Measurements from ENCODE around the gene GTF2H4.
"Not testable (repeated sequence)": the region's sequence is repeated elsewhere in the genome, so short reads cannot be mapped to it uniquely, and the experiment has no call there.

Gene GTF2H4

DNA sequence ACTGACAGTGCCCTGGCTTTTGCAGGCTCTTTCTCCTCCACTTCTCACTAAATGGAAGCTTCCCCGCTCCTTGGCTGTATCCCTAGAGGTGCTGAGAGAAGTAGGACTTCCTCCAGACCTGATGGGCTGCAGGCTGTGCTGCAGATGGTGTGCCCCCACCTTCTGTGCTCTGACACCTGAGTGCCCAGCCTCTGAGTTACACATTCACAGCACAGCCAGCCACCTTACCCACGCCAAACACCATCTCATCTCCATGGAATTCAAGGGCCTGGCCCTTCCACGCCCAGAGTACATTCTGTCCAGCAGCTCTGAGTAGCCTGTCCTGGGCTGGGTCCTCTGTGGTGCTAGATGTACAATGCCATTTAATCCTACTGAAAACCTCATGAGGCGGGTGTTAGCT, 18.6 kb downstream of the GTF2H4 start:
- DNase-seq: no peak

DNA sequence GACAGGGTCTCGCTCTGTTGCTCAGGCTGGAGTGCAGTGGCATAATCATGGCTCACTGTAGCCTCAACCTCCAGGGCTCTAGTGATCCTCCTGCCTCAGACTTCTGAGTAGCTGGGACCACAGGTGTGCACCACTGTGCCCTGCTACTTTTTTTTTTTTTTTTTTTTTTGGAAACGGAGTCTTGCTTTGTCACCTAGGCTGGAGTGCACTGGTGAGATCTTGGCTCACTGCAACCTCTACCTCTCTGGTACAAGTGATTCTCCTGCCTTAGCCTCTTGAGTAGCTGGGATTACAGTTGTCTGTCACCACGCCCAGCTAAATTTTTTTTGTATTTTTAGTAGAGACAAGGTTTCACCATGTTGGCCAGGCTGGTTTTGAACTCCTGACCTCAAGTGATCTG, 19.1 kb downstream of the GTF2H4 start:
- DNase-seq: not testable (repeated sequence)

DNA sequence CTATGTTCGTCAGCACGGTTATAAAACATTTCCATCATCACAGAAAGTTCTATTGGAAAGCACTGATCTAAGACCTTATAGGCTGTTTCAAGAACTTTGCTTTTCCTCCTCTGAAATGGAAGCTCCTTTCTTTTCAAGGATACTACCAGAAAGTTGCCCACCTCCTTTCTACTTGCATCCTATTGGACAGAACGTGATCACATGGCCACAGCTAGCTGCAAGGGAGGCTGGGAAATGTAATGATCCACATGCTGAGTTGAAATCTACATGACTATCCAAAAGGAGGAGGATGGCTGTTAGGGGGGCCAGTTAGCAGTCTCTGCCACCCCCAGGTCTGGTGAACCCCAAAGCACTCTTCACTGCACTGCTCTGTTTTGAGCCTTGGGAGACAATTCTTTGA, 20.7 kb downstream of the GTF2H4 start:
- no peak for DNase-seq

DNA sequence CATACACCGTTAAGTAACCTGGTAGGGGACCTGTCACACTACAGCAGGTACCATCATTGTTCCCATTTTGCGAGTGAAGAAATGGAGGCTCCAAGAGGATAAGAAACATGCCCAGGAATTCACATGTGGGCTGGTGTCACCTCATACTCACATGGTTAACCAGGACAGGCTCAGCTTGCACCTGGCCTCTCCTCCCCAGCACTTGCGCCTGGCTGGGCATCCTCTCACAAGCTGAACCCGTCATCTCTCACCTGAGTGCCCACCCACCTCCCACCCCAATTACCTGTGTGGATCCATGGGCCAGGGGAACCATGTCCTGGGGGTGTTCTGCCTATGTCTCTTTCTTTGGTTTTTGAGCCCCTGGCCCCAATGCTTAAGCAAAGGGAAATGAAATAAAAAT, 22.5 kb downstream of the GTF2H4 start:
- DNase-seq: no peak

DNA sequence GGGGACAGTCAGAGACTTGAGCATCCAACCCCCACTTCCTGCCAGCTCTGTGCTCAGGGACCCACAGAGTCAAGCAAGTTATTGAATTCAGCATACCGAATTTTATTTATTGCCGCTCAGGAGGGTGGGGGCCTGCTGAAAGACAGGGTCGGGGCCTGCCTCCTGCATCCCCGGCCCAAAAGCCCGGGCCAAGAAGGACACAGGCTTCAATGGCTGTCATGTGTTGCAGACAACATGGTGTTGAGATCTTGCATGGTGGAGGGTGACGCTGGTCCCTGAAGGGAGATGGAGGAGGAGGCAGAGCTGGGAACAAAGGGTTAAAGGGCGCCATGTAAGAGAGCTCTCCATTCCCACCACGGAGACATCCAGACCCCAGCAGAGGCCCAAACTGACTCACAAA, 23.3 kb downstream of the GTF2H4 start:
- no peak for DNase-seq

DNA sequence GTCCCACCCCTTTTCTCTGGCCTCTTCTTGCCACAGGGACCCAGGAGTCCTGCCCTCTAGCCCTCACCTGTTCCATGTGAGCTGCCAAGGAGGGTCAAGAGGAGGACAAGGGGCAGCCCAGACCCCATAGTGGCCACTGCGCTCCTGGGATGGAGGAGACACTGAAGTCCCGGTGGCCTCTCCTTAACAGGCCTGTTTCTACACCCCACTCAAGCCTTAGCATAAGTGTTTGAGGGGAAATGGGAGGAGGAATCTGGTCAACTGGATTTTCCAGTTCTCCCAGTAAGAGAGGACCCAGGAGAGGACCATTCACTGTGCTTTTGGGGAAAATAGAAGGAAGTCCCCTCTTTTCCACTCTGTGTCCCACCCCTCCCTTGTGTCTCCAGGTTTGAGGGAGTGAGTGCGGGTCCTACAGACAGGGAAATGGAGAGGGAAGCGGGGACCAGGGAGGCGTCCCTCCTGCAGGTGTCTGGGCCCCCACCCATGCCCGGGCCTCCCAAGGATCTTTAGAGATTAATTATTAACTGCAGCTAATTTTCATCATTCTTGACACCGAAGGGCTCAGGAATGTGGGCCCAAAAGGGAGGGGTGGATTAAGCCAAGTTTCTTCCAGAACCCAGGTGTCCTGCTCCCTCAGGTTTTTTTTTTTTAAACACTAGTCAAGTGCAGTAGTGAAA, 24.1 kb downstream of the GTF2H4 start, which contains the start of gene SFTA2:
Gene SFTA2 (minus strand): TSS at position 202 of the 677 bp plus-strand sequence. CDS start 74 bp downstream, at position 128.
- DNase-seq: no peak

DNA sequence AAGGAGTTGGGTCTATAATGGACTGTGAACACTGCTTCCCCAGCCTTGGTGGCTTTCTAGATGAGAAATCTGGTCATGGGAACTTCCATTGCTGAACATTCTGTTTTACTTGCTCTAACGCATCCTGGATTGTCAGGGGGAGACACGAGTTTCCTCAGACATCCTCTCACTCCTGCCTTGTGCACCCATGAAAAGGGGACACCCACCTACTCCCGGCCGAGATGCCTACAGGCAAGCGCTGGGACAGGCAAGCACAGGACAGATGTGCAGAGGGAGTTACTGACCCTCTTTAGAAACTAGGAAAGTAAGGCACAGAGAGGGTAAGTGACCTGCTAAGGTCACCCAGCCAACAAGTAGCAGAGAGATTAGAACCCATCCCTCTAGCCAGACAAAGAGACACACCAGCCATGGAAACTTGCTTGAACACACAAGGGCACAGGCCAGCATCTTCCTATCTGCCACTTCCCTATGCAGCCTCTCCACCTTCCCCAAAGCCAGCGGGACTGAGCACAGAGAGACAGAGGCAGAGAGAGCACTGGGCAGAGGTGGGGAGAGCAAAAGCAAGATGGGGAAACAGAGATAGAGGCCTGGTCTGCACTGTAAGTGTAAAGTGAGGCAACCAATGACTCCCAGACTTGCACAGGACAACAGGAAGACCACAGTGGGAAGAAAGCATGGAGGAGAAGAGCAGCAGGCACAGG, 24.8 kb downstream of the GTF2H4 start:
- no peak for DNase-seq

DNA sequence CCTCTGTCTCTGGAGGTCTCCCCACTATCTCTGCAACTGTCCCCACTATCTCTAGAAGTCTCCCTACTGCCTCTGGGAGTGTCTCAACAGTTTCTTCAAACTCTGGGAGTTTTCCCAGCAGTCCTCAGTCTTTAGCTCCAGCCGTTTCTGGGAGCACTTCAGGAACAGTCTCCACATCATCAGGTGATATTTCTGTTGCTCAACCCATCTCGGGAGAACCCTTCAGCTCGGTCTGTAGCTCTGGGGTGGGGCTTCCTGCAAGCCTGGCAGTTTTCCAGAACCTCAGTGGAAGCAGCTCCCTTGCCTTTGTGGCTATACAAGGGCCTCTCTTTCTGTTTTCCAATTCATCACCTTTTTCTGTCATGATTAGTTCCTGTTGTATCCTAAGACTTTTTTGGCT, 27.0 kb downstream of the GTF2H4 start:
- DNase-seq: no peak

DNA sequence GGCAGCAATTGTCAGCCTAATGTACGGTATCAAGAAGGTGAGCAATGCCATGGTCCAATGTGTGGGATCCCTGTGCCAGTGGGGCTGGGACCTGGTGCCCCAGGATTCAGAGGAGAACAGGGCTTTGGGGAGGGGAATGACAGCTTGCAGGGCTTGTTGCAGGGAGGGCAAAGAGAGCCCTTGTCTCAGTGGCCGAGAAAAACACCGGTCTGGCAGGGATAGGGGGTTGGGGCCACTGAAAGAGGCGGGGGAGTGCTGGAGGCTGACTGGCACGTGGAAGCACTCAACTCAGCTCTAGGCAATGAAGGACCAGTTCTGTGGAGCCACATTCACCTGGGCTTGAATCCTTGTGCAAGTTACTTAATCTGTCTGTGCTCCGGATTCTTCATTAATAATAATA, 29.3 kb downstream of the GTF2H4 start:
- DNase-seq: no peak

DNA sequence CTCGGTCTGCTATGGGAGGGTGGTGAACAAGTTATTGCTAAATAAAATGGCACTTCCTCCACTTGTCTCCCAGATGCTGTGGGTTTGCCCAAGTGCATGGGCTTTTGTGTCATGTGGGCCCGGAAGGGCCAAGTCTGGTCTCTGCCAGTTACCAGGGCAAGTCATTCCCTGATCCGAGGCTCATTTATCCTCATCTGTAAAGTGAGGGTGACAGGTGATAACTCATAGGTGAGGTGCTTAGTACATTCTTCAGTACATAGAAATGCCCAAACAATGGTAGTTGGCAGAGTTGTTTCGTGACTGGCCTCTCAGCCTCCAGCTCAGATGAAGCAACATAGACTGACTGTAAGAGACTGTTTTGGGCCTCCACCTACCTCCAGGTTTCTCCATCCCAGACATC, 30.7 kb downstream of the GTF2H4 start:
- DNase-seq: no peak

DNA sequence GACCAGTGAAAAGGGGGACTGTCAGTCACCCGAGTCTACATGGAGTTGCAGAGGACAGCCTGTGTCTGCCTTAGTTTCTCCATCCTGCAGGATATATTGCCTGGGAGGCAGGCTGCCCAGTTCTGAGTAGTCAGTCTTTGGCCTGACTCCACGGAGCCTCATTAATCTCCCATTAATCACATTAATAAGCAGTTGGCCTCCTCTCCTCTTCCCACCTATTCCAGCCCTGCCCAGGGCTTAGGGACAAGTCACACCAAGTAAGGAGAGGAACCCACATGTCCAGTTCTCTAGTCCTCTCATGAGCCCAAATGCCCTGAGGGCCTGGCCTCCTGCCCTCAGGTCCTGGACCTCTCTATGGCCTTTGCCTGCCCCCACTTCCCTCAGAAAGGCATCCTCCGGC, 31.5 kb downstream of the GTF2H4 start:
- no peak for DNase-seq

DNA sequence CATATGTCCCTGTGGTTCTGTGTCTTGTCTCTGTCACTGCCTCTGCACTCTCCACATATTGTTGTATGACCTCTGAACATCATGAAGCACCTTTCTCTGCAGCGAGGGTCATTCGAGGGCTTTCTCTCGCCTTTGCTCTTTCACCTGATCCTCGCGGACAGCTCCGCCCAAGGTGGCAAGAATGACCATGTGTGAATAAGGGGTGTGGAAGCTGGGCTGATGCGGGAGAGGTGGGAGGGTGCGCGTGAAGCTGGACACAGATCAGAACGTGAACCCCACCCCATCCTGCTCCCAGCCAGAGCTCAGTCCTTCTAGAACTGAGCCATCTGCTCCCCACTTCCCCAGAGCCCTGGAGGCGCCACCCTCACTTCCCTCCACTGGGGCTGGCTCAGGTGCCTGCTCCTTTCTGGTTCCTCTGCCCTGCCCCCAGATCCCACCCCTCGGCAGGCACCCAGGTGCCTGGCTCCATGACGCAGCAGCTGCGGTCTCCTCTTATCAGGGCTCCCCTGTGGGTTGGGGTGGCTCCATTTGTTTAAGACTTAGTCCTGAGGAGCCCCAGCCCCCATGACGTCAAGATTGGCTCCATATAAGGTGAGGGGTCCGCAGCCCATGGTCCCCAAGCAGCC, 32.5 kb downstream of the GTF2H4 start, which contains the start of gene MUCL3:
Gene MUCL3 (plus strand): TSS at position 613 of the 626 bp plus-strand sequence. CDS start 27 bp downstream, outside the sequence.
- no peak for DNase-seq

DNA sequence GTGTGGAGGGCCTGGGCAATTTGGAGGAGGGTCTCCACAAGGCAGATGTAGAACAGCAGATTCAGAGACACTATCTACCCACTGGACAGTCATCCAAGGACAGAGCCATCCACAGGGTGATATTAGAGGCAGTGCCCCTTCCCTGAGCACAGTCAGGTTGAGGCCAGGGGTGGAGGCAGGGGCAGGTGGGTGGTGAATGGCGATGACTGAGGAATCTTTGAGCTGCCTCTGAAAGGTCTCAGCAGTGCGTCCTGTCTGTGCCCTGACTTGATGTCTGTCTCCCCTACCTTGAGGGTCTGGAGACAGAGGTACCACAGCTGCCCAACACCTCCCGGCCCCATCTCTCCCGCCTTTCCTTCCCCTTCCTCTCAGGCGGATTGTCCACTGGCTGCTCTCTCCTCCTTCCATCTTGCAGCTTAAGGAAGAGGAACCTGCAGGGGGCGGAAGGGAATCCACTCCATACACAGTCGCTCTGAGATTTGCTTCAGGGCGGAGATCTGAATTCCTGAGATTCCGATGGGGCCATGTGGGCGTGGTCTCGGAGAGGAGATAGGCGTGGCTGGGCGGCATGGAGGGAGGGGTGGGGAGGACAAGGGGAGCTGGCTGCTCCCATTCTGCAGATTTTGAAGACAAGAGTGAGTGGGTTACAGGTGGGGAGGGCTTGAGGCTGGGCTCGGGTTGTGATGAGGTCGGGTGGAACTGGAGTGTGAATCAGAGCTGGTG, 34.5 kb downstream of the GTF2H4 start:
- DNase-seq: no peak

DNA sequence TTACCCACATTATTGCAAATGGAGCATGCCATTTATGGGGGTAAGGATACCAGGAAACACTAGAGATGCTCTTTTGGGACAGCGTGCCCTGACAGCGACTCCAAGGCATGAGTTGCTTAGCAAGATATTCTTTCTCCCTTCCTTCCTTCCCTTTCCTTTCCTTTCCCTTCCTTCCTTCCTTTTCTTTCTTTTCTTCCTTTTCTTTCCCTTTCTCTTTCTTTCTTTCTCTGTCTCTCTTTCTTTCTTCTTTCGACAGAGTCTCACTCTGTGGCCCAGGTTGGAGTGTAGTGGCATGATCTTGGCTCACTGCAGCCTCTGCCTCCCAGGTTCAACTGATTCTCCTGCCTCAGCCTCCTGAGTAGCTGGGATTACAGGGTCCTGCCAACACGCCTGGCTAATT, 36.0 kb downstream of the GTF2H4 start:
- DNase-seq: no peak

DNA sequence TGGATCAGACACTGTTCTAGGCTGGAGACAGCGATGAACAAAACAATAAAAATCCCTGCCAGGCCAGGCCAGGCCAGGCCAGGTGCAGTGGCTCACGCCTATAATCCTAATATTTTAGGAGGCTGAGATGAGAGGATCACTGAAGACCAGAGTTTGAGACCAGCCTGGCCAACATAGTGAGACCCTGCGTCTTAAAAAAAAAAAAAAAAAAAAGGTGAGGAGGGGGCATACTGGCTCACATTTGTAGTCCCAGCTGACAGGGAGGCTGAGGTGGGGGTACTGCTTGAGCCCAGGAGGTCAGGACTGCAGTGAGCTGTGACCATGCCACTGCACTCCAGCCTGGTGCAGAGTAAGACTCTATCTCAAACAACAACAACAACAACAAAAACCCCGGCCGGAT, 37.3 kb downstream of the GTF2H4 start:
- DNase-seq: no peak

DNA sequence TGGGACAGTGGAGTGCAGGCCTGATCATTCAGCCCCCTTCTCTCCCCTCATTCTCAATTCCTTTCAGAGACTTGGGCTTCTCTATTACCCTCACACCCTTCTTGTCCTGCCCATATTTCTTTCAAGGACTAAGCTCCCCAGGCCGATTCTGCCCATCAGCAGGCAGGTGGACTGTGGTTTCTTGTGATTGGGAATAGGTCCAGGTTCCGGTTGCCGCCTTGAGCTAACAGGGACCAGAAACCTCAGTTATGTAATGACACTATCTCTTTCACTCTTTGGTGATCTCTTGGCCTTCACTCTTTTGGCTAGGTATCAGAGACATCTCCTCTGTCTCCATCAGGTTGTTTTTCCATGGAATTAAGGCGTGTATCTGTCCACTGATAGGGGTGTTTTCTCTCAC, 39.2 kb downstream of the GTF2H4 start:
- no peak for DNase-seq

DNA sequence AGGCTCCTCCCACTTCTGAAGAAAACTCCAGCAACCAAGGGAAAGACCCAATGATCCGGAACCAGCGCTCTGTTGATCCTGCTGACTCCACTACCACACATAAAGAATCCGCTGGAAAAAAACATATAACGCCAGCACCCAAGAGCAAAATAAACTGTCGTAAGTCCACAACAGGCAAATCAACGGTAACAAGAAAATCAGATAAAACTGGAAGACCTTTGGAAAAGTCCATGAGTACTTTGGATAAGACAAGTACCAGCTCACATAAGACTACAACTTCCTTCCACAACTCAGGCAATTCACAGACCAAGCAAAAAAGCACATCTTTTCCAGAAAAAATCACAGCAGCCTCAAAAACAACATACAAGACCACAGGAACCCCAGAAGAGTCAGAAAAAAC, 40.8 kb downstream of the GTF2H4 start:
- no peak for DNase-seq

DNA sequence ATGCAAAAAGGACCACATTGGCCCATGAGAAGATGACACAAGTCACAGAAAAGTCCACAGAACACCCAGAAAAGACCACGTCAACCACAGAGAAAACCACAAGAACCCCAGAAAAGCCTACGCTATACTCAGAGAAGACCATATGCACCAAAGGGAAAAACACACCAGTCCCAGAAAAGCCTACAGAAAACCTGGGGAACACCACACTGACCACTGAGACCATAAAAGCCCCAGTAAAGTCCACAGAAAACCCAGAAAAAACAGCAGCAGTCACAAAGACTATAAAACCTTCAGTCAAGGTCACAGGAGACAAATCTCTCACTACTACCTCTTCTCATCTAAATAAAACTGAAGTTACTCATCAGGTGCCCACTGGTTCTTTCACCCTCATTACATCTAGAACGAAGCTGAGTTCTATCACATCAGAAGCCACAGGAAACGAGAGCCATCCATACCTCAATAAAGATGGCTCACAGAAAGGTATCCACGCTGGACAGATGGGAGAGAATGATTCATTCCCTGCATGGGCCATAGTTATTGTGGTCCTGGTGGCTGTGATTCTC, 44.0 kb downstream of the GTF2H4 start:
- no peak for DNase-seq

DNA sequence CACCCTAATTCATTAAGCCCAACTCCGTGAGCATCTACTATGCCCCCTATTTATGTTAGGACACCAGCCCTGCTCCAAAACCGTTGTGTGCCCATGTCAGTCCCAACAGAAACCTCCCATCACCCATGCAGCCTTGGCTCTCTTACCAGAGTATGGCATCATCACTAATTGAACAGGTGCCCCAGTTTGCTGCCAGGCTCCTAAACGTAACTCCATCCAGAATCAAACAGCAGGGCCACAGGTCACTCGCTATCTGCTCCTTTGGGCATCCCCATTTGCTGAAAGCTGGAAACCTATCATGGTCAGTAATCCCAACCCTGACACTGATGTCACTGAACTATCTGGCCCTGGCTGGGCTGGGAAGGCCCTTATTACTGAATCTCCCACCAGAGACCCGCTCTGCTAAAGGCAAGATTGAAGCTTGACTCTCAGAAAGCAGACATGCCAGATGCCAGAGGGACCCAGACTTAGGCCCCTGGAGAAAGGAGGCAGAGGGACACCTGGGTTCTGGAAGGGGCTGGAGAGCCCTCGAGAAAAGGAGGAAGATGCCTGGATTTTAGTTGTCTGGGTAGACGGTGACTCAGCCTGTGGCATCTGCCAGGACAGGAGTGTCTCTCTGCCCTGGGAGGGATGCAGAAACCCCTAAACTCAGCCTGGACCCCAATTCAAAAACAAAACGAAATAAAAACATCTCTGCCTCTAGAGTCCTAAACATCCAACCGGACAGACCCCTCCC, 46.8 kb downstream of the GTF2H4 start:
- no peak for DNase-seq

DNA sequence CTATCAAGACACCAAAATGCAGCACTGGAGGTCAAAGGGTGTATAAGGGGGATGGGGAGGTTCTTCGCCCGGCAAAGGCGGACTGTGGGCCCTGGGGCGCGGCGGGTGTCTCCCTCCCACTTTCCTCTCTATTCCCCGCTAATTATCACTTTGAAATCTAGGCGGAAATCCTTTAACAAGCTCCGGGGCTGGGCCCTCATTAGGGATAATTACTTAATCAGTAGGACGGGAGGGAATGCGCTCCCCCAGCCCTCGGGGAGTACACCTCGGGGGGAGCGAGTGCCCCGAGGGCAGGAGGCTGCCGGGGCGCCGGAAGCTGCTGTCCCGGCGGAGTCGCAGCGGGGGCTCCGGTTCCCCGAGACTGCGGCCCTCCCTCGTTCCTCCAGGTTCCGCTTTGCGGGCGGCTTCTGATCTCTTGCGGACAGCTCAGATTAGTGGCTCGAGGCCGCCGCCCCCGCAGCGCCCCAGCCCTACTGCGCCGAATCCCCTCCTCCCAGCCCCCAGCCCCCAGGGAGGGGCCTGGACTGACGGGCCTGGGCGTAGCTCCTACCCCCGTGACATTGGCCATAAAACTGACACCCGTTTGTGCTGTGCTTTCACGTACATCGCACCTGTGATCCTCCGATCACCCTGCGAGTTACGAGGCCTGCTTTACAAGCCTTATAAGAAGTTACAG, 47.5 kb downstream of the GTF2H4 start:
- DNase-seq: peak; percentile 75

DNA sequence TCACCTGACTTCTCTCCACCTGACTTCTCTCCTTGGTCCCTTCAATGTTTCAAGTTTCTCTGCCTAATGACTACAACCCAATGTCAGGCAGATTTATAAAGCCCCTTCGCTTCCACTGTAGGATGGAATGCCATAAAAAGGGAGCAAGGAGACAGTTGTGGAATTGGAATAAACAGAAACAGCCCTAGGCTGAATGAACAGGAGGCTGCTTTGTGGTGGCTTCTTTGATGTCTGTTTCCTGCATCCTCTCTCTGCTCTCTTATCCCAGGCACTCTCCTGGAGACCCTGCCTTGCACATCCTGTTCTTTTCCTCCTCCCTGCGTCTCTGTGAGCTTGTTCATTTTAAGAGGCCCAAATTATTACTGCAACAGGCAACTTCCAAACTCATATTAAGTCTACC, 49.7 kb downstream of the GTF2H4 start:
- DNase-seq: no peak
